ENCODE measurements around the gene PSG7.
"Not testable (repeated sequence)": the region's sequence is repeated elsewhere in the genome, so short reads cannot be mapped to it uniquely, and the experiment has no call there.

Gene PSG7

GRCh38 chr19:42937107-42937506, at the start of gene PSG7:
PSG7 (minus strand) TSS chr19:42937207; CDS start chr19:42937076, 131 bp downstream.
- DNase-seq (ENCODE audit: low read depth), result not testable (repeated sequence)

GRCh38 chr19:42985588-42985987, 48.6 kb upstream of the PSG7 start:
- no peak for DNase-seq (ENCODE audit: low read depth)

GRCh38 chr19:42982111-42982510, 45.1 kb upstream of the PSG7 start:
- DNase-seq (ENCODE audit: low read depth), result not testable (repeated sequence)

GRCh38 chr19:42971451-42971850, 34.4 kb upstream of the PSG7 start:
- DNase-seq (ENCODE audit: low read depth), result not testable (repeated sequence)

- DNase-seq (ENCODE audit: low read depth), result no peak
Observed at GRCh38 chr19:42965176-42965575, 28.2 kb upstream of the PSG7 start.

GRCh38 chr19:42961119-42961518, 24.1 kb upstream of the PSG7 start:
- no peak for DNase-seq (ENCODE audit: low read depth)

GRCh38 chr19:42952126-42952525, 15.1 kb upstream of the PSG7 start:
- not testable (repeated sequence) for DNase-seq (ENCODE audit: low read depth)

GRCh38 chr19:42951476-42951875, 14.5 kb upstream of the PSG7 start:
- DNase-seq (ENCODE audit: low read depth), result not testable (repeated sequence)

GRCh38 chr19:42942187-42942789, 5.3 kb upstream of the PSG7 start:
- DNase-seq (ENCODE audit: low read depth), result no peak

GRCh38 chr19:42934726-42935125, 2.3 kb downstream of the PSG7 start:
- DNase-seq (ENCODE audit: low read depth), result not testable (repeated sequence)

GRCh38 chr19:42934183-42934582, 2.8 kb downstream of the PSG7 start:
- DNase-seq (ENCODE audit: low read depth), result not testable (repeated sequence)

GRCh38 chr19:42933412-42933811, 3.6 kb downstream of the PSG7 start:
- not testable (repeated sequence) for DNase-seq (ENCODE audit: low read depth)

GRCh38 chr19:42932485-42933101, 4.4 kb downstream of the PSG7 start:
- not testable (repeated sequence) for DNase-seq (ENCODE audit: low read depth)

- DNase-seq (ENCODE audit: low read depth), result not testable (repeated sequence)
Observed at GRCh38 chr19:42930214-42930613, 6.8 kb downstream of the PSG7 start.

GRCh38 chr19:42928896-42929295, 8.1 kb downstream of the PSG7 start:
- DNase-seq (ENCODE audit: low read depth), result no peak

GRCh38 chr19:42926781-42927180, 10.2 kb downstream of the PSG7 start:
- DNase-seq (ENCODE audit: low read depth), result no peak

- DNase-seq (ENCODE audit: low read depth), result not testable (repeated sequence)
Observed at GRCh38 chr19:42923106-42923505, 13.9 kb downstream of the PSG7 start.

- DNase-seq (ENCODE audit: low read depth), result not testable (repeated sequence)
Observed at GRCh38 chr19:42920971-42921370, 16.0 kb downstream of the PSG7 start.

- no peak for DNase-seq (ENCODE audit: low read depth)
Observed at GRCh38 chr19:42919757-42920079, 17.3 kb downstream of the PSG7 start.

- DNase-seq (ENCODE audit: low read depth), result not testable (repeated sequence)
Observed at GRCh38 chr19:42919070-42919756, 17.8 kb downstream of the PSG7 start.

- DNase-seq (ENCODE audit: low read depth), result not testable (repeated sequence)
Observed at GRCh38 chr19:42918377-42919069, 18.5 kb downstream of the PSG7 start.

- not testable (repeated sequence) for DNase-seq (ENCODE audit: low read depth)
Observed at GRCh38 chr19:42917634-42918033, 19.4 kb downstream of the PSG7 start, which contains the start of gene PSG6. PSG6 (minus strand) TSS chr19:42917894; CDS start chr19:42917792, 102 bp downstream.

- not testable (repeated sequence) for DNase-seq (ENCODE audit: low read depth)
Observed at GRCh38 chr19:42916931-42917330, 20.1 kb downstream of the PSG7 start.
